ENCODE measurements around the gene TBXAS1. TPM values are rescaled to one million over a fixed set of nuclear protein-coding genes. Genes with fewer than 3 reads are reported as not detected.

The TBXAS1 gene
- total RNA-seq, 1 donor, result not detected

DNA sequence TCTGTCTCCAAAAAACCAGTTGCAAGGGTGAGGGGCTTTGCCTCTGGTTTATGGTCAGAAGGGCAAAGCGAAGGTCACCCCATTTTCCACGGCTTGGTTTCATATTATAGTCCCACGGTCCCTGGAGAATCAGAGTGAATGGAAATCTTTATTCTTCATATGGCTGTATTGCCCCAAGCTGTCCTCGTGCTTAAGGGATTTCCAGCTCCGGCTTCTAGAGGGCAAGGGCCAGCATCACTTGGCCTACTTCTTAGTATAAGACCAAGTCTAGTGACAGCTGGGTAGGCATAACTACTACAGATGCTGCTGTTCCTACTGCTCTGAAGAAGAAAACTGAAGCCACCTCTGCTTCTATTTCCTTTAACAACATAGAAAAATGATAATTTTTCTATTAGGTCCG, 170.5 kb downstream of the TBXAS1 start:
- H3K4me3 ChIP-seq (ENCODE audit: low read depth, low read length), result no peak overlapping the region
- no peak for DNase-seq (ENCODE audit: low read depth)
- TF ChIP-seq, protein P1, sequence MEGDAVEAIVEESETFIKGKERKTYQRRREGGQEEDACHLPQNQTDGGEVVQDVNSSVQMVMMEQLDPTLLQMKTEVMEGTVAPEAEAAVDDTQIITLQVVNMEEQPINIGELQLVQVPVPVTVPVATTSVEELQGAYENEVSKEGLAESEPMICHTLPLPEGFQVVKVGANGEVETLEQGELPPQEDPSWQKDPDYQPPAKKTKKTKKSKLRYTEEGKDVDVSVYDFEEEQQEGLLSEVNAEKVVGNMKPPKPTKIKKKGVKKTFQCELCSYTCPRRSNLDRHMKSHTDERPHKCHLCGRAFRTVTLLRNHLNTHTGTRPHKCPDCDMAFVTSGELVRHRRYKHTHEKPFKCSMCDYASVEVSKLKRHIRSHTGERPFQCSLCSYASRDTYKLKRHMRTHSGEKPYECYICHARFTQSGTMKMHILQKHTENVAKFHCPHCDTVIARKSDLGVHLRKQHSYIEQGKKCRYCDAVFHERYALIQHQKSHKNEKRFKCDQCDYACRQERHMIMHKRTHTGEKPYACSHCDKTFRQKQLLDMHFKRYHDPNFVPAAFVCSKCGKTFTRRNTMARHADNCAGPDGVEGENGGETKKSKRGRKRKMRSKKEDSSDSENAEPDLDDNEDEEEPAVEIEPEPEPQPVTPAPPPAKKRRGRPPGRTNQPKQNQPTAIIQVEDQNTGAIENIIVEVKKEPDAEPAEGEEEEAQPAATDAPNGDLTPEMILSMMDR (IDR thresholded peaks at IDR 0.05; ENCODE audit: insufficient read depth, low read depth, low read length), result no peak

DNA sequence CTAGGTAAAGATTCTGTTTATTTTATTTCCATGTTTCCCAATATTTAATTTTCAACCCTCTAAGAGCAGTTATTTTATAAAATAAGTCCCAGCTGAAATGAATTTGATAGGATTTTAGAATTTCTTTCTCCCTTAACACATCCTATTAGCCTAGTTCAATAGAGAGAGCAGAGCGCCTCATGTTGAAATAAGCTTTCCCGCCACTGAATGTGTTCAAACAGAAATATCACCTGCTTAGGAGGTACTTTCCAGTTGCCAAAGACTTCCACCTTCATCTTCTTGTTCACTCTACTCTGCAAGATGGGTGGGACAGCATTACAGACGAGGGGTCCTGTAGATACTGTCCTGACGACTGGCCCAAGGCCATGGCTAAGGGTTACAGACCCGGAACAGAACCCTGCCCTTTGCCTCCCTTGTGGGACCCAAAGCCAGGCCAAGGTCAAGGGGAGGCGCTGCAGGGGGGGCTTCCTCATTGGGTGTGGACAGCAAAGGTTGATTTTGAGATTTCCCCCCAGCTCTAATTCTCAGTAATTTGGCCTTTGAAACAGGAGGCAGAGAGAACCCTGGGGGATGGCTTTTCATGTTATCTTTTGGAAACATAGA, 171.7 kb downstream of the TBXAS1 start:
- TF ChIP-seq, protein P1 (IDR thresholded peaks at IDR 0.05; ENCODE audit: insufficient read depth, low read depth, low read length), result no peak
- DNase-seq (ENCODE audit: low read depth), result no peak
- H3K4me3 ChIP-seq (ENCODE audit: low read depth, low read length), result no peak overlapping the region

DNA sequence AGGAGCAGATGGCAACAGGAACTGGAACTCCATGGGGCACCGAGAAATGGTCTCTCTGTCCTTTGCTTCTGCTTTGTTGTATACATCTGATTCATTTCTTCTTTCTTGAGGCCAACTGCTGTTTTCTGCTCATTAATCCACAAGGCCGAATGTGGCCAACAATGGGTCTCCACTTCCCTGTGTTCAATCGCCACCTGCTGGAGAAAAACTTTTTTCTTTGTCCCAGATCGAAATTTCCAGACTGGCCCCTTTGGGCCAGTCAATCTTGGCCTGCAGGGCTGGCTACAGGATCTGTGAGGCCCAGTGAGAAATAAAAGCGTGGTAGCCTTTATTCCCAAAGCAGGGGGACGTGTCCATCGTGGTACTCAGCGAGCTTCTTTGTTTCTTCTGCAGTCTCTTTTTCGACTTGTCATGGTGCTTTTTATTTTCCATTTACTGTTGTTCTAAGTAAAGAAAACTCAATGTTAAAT, 174.9 kb downstream of the TBXAS1 start:
- peak; percentile 71 for DNase-seq (ENCODE audit: low read depth)
- TF ChIP-seq, protein P1 (IDR thresholded peaks at IDR 0.05; ENCODE audit: insufficient read depth, low read depth, low read length), result peak; percentile 60
- H3K4me3 ChIP-seq (ENCODE audit: low read depth, low read length), result no peak overlapping the region

DNA sequence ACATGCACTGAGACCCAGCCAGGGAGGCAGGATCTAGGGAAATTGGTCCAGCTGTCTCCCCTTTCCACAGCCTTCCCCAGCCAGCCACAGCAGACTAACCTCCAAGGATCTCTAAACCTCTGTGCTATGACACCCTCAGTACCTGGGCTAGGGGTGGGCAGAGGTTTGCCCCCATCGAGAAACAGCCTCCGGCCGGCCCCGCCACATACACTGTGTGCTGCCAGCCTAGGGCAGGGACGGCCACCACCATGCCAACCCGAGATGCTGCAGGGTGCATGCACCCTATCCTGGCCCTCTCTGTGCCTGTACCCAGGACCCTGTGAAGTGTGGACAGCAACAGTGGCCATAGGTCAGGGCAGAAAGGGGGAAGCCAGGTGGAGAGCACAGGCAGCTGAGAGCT, 175.6 kb downstream of the TBXAS1 start:
- DNase-seq (ENCODE audit: low read depth), result no peak
- H3K4me3 ChIP-seq (ENCODE audit: low read depth, low read length), result no peak overlapping the region
- TF ChIP-seq, protein P1 (IDR thresholded peaks at IDR 0.05; ENCODE audit: insufficient read depth, low read depth, low read length), result no peak

DNA sequence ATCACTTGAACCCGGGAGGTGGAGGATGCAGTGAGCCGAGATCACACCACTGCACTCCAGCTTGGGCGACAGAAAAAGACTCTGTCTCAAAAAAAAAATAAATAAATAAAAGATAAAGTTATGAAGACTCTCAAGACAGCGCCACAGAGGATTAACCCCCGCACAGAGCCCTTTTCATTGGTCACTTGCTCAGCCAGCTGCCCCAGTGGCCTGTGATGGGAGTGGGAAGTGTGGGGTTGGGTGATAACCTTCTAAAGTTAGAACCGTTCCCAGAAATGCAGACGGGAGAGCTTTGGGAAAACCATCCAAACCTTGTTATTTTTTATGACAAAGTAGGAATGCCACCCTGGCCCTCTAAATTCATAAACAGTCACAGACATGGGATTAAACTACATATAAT, 176.3 kb downstream of the TBXAS1 start:
- no peak overlapping the region for H3K4me3 ChIP-seq (ENCODE audit: low read depth, low read length)
- peak; percentile 42 for DNase-seq (ENCODE audit: low read depth)
- TF ChIP-seq, protein P1 (IDR thresholded peaks at IDR 0.05; ENCODE audit: insufficient read depth, low read depth, low read length), result no peak

DNA sequence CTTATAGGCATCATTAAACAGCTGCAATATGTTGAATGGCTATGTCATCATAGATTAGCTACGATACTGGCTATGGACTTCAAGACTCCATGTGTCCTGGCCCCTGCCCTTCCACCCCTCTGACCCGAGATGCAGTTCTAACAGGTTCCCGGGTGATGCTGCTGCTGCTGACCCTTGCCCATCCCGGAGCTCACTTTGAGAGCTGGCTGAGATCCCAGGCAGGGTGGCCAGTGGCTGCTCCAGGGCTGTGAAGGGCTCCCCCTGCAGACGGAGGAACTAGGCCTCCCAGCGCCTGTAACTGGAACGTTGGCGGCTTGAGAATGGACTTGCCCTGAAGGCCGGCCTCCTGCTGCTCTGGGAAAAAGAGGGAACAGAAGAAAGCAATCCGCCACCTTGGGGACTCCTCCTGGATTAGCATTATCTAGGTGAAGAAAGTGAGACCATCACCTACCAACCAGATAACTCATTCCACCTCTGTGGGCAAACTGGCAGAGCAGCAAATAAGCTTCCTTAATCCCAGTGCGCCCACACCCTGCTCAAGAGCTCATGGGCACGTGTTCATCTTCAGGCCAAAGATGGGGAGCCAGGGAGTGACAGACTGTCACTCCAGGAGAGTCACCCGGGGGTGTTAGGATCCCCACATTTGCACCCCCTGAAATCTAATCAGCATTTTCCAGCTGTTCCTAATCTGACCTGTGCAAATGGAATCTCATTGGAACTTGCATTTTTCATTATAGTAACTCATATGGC, 176.9 kb downstream of the TBXAS1 start:
- peak; percentile 42 for DNase-seq (ENCODE audit: low read depth)
- no peak overlapping the region for H3K4me3 ChIP-seq (ENCODE audit: low read depth, low read length)
- TF ChIP-seq, protein P1 (IDR thresholded peaks at IDR 0.05; ENCODE audit: insufficient read depth, low read depth, low read length), result peak; percentile 55

All from fibroblast of villous mesenchyme (primary cell).